Esophagus squamous epithelium (tissue), 4 donors: ENCODE measurements around the gene C14orf119.

Source experiments
- CTCF ChIP-seq, 6 experiments: fragments of 450-650 bp in 4 of 6; fragments of 200-600 bp in 2 of 6; sonication (generic) in 2 of 6; IDR thresholded peaks; one replicate each; pipeline ENCODE4 v1.5.1; 2016 to 2019; ENCODE audit warnings: antibody characterized with exemption in 6 of 6, mild to moderate bottlenecking in 4 of 6, moderate library complexity in 4 of 6
- POLR2A ChIP-seq, 4 donors: fragments of 450-650 bp; IDR thresholded peaks; one replicate each; pipeline ENCODE4 v1.6.1; 2017; ENCODE audit warnings: antibody characterized with exemption in 4 of 4, mild to moderate bottlenecking in 4 of 4, moderate library complexity in 3 of 4

DNA sequence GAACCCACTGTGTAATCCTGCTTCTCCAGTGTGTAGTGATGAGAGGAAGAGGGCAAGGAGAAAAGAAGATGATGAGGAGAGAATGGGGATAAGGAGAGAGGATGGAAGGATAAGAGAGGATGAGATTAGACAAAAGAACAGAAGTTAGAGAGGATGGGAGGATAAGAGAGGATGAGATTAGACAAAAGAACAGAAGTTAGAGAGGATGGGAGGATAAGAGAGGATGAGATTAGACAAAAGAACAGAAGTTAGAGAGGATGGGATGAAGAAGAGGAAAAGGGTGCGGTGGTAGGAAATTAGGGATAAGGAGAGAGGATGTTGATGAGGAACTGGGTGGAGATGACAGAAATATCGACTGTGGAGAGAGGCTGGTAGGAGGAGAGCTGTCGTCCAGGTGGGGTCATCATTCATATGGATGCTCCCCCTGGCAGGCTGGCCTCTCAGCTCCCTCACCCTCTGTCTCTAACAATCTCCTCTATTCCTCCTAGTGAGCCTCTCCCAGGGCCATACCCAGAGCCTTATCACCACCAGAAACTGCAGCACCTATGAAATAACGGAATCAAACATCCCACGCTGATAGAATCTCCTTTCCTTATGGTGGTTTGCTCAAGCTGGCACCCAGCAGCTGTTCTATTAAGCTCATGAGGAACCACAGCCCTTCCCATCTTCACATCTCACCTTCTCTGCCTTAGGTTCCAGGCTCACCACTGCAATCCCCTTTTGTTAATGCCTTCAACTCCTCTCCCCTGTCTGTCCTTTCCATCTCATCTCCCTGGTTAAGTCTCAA, 15.5 kb downstream of the C14orf119 start:
- TF ChIP-seq CTCF (IDR thresholded peaks at IDR 0.05): no peak
- no peak for TF ChIP-seq POLR2A (IDR thresholded peaks at IDR 0.05)
